ENCODE data around the gene SFSWAP.
"Not testable (repeated sequence)": the region's sequence is repeated elsewhere in the genome, so short reads cannot be mapped to it uniquely, and the experiment has no call there.

SFSWAP gene

DNA sequence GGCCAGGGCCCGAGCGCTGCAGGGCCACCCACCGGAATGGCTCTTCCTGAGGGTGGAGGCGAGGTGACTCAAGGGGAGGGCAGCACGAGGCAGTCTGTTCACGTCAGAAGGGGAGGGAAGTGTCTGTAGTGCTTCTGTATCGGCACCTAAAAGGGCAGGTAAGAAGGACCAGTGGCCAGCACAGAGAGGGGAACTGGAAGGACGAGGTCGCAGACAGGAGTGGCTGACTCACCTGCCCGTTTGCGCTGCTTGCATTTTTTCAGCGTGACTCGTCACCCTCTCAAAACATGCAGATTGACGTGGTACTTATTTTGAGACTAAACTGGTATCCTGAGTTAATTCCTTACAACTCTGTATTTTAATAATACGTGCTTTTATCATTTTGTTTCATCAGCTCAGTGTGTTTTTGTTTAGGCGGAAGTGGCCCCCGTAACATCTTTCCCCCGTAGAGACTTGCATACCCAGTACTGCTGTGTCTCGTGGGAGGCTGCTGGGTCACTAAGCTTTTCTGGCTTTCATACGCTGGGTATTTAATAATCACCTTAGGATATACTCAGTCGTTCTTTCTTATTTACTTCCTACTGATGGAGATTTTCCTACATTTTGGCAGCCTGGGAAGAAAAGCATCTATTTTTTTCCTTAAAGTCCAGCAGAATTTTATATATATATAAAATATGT, 26.4 kb downstream of the SFSWAP start:
- no peak for DNase-seq

DNA sequence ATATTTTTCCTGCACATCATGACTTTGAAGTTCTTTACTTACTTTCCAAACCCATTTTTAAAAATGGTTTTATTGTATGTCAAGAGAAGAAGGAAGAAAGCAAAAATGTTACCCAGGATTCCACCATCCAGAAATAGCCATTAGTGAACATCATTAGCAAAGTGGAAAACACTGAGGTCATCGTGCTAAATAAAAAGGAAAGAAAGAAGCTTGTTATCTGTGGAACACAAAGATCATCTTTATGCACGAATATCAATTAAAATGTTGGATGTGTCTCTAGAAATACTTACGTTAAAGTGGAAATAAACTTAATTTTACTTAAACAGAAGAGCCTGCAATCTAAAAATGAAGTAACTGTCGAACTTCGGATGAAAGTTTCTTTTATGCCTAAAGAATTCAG, 27.3 kb downstream of the SFSWAP start:
- no peak for DNase-seq

DNA sequence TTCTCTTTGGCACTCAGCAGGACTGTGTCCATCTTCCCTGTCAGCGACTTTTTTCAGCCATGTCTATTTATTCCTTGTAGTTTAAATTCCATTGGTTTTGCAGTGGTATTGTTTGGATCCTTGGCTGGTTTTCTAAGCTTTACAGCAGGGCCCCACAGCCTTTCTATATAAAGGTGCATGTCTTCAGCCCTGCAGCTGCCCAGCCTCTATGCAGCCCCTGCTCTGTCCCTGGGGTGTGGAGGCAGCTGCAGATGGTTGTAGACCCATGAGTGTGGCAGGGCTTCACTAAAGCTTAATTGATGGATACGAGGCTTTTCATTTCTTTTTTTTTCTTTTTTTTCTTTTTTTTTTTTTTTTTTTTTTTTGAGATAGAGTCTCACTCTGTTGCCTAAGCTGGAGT, 29.7 kb downstream of the SFSWAP start:
- no peak for DNase-seq

DNA sequence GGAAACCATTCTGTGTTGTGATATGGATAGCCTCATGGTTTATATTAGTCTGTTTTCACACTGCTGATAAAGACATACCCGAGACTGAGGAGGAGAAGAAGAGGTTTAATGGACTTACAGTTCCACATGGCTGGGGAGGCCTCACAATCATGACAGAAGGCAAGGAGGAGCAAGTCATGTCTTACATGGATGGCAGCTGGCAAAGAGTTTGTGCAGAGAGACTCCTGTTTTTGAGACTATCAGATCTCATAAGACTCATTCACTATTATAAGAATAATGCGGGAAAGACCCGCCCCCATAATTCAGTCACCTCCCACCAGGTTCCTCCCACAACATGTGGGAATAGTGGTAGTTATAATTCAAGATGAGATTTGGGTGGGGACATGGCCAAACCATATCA, 31.9 kb downstream of the SFSWAP start:
- peak; percentile 7 for DNase-seq

DNA sequence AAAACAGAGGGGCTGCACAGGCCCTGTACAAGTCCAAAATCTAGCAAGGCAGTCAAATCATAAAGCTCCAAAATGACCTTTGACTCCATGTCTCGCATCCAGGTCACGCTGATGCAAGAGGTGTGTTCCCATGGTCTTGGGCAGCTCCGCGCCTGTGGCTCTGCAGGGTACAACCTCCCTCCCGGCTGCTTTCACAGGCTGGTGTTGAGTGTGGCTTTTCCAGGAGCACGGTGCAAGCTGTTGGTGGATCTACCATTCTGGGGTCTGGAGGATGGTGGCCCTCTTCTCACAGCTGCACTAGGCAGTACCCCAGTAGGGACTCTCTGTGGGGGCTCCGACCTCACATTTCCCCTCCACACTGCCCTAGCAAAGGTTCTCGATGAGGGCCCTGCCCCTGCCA, 32.5 kb downstream of the SFSWAP start:
- peak; percentile 26 for DNase-seq

DNA sequence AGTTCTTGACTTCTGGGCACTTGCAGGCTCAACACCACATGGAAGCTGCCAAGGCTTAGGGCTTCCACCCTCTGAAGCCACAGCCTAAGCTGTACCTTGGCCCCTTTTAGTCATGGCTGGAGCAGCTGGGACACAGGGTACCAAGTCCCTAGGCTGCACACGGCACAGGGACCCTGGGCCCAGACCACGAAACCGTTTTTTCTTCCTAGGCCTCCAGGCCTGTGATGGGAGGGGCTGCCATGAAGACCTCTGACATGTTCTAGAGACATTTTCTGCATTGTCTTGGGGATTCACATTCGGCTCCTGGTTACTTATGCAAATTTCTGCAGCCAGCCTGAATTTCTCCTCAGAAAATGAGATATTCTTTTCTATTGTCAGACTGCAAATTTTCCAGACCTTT, 33.0 kb downstream of the SFSWAP start:
- peak; percentile 34 for DNase-seq

DNA sequence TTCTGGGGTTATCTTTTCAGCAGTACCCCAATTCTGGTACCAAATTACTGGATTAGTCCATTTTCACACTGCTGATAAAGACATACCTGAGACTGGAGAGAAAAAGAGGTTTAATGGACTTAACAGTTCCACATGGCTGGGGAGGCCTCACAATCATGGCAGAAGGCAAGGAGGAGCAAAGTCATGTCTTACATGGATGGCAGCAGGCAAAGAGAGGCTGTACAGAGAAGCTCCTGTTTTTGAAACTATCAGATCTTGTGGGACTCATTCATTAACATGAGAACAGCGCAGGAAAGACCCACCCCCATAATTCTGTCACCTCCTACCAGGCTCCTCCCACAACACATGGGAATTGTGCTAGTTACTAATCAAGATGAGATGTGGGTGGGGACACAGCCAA, 33.8 kb downstream of the SFSWAP start:
- DNase-seq: not testable (repeated sequence)

DNA sequence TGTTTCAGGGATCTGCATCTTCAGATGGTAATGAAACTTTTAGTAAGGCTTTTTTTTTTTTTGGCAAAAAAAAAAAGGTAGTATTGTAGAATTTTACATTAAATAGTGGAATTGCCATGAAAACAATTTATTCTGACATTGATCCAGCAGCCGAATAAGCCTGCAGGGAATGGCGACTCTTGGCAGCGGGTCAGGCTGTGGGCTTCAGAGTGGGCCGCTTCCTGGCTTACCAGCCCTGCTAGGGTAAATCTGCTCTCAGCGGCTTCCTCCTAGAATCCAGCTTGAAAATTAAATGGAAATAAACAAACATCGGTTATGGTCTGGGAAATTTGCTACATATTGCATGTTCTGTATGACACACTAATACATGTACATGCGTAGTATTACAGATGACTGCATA, 34.8 kb downstream of the SFSWAP start:
- no peak for DNase-seq

DNA sequence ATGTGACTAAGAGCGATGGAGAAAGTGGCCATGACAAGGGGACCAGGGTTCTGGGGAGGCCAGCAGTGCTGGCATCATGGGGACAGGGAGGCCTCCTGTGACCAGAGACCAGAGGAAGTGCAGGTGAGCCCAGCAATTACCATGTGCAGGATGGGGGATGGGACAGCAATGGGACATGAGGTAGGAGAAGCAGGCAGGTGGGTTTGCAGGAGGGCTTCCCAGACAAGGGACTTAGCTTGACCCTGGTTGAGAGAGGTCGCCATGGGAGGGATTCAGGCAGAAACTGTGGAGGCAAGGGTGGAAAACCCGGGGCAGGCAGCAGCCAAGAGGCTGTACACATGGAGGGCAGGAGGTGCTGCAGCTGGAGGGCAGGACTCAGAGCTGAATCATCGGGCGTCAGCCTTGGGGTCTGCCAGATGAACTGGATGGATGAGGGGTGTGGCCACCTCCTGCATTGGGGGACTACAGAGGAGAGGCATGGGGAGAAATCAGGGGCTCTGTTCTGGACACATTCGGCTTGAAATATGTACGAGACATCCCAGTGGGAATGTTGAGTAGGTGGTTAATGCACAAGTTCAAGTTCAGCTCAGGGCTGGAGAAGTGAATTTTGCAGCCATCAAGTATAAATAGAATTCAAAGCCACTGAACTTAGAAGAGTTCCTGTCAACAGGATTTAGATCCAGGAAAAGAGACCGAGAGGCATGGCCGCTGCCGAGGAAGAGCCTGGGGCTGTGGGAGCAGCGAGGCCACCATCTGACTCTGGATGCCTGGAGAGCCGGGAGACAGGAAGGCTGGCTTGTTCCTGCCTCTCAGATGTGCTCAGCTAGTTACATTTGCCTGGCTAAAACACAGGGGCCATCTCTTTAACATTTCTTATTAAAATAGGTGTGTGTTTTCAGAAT, 36.6 kb downstream of the SFSWAP start:
- DNase-seq: no peak

DNA sequence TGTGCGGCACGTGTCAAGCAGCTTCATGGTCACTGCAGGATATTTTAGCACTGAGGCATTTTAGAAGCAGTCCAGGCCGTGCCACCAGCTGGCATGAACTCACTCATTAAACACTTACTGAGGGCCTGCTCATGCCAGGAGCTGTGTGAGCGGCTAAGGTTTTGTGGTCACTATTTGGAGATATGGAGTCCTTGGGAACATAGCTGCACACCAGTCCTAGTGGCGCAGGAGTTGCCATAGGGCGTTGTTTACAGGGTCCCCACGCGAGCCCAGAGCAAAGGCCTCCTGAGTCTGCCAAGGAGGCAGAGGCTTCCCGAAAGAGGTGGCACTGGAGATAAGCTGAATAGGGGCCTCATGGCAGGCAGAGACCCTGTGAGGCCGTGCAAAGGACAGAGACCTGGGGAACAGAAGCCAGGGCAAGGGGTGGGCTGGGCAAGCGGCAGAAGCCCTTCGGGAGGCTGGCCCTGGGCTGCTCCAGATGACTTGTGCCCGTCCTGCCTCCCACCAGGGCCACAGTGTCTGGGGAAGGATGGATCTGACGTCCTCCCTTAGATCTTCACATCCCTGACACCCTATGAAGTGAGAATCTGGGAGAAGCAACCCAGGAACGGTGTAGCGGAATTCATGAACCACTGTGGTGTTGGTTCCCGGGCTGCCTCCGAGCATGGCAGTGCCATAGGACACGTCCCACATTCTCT, 38.9 kb downstream of the SFSWAP start:
- DNase-seq: peak; percentile 30

DNA sequence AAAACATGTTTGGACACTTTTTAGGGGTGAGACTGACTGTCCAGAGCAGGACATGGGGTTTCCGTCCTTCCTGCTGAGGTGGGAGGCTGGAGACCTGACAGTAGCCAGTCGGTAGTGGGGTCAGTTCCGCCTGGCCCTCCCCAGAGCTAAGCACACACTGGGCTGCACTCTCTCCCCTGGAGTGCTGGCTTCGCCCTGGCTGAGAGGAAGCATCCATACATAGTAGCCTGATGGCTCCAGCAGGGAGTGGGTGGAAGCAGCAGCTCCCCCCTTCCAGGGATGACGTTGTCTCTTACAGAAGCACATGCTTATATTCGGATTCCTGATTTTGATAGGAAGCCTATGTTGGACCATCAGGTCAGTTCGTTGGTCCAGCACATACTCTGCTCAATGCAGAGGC, 40.4 kb downstream of the SFSWAP start:
- DNase-seq: peak; percentile 20

DNA sequence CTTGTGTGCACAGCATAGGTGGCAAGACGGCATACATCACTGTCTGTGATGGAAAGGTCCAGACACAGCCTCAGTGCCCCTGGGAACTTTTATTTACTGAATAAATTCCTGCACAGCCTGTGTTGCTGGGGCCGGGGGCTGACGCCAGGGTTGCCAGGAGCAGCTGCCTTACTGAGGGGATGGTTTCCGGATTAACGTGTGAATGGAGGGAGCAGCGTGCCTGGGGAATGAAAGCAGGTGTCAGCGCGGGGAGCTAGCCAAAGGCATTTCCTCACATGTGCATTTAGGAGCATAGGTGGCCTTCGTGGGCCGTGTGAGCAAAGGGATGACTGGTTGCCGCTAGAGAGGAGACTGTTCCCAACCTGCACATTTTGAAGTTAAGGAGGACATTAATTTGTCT, 41.6 kb downstream of the SFSWAP start:
- DNase-seq: no peak

DNA sequence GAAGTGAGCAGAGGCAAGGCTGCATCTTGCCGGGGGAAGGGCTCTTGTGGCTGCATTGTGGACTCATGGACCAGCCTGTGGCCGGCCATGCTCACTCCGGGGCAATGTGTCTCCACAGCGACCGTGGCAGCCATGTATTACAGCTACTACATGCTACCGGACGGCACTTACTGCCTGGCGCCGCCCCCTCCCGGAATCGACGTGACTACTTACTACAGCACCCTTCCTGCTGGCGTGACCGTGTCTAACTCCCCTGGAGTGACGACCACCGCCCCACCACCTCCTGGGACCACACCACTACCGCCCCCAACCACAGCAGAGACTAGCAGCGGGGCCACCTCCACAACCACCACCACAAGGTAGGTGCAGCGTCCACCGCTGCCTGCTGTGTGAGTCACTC, 42.1 kb downstream of the SFSWAP start:
- no peak for DNase-seq

DNA sequence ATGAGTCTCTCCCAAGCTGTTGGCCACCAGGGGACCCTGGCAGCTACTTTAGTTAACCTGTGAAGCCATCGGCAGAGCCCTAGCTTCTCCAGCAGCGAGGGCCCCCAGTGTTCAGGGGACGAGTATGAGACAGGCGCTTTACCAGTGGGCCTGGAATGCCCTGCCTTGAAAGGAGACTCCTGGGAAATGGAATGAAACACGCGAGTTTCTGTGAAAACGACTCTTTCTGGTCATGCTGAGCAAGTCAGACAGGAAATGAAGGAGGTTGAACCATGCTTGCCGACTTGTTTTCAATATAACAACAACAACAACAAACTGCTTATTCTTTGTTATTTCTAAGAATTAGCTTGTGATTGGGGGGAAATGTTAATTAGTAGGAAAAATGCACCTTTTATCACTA, 42.9 kb downstream of the SFSWAP start:
- no peak for DNase-seq

DNA sequence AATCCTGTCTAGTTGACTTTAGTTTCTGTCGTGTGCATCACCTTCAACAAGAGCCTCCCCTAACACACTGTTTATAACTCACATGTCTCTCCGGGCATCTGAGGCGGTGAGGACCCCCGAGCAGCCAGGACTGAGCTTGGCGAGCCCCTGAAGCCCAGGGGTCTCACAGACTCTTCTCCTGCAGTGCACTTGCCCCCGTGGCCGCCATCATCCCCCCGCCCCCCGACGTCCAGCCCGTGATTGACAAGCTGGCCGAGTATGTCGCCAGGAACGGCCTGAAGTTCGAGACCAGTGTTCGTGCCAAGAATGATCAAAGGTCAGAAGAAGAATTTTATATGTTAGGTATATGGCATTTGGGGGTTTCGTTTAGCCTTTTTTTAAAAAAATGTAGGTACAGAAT, 43.3 kb downstream of the SFSWAP start:
- no peak for DNase-seq

DNA sequence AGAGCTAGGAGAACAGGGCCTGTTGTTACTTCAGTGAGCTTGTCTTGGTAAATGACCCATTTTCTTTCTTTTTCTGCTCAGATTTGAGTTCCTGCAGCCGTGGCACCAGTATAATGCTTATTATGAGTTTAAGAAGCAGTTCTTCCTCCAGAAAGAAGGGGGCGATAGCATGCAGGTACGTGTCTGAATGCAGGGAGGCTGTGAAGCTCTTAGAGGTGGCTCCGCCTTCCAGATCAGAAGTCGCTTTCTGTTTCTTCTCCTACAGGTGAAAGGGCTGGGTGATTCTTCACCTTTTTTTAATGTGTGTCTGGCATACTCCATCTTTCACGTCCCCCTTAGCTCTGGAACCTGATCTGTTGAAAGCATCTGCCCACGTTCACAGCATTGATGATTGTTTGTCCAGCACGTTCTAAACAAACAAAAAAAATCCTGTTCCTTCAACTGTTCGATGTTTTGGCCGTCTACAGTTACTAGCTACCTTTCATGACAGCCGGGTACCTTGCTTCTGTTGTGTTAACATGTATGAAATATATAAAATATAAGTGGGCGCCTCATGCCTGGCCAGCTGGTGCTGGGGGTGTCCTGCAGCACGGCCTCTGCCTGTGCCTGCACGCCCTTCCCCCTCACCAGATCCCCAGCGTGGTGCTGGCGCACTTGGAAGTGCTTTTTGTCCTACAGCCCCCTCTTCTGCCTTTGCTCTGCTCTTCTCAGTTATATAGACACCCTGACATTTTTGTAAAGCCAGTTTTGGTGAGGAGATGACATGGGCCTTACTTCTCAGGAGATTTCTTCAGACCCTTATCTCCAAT, 44.6 kb downstream of the SFSWAP start:
- DNase-seq: no peak

DNA sequence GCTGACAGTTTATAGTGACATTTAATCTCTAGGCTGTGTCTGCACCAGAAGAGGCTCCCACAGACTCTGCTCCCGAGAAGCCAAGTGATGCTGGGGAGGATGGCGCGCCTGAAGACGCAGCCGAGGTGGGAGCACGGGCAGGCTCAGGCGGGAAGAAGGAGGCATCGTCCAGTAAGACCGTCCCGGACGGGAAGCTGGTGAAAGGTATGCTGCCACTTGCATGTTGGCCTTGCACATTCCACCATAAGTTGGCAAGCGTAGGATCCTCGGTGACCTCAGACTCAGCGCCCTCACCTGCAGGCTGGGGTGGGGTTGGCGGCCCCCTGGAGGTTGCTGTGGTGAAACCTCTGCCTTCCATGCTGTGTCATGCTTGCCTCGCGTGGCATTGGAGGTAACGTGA, 45.6 kb downstream of the SFSWAP start:
- DNase-seq: no peak

DNA sequence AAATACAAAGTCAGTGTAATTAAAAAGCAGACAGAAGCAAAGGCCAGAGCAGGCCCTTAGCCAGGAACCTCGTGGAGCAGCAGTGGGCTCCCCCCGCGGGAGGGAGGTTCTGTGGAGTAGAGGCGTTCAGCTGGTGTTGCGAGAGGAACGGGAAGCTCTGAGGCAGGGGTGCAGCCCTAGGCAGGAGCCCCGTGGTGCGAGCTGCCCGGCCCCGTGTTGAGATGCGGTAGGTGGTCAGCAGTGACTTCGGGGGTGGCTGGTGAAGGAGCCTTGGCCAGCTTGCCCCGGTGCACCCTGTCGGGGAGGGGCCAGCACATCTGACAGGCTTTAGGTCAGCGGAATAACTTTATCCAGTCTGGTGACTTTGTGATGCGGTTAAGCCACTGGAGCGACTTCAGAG, 46.2 kb downstream of the SFSWAP start:
- DNase-seq: no peak

DNA sequence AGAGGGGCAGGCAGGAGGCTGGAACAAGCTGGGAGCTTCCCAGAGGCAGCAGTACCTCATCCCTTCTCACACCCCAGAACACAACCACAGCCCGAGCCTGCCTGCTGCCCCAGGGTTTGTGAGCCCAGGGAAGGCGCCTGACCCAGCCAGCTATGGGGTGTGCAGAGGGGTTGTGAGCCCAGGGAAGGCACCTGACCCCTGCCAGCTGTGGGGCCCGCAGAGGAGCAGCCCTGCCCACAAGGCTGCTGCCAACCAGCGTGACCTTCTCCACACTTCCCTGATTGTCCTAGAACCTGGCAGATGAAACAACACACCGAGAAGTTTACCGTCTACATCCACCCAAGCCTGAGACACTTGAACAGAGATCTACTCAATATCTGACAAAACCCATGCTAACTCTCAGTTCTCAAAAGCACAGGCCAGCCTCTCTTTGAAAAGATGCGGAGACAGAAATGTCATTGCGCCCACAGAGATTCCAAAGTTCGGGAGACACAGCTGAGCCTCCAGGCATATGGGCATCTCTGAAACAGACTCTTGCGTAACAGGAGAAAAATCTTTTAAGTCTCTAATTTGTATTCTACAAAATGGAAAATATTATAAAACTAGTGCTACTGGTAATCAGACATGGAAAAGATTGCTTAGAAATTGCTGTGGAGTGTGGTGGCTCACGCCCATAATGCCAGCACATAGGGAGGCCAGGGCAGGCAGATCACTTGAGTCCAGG, 47.3 kb downstream of the SFSWAP start:
- no peak for DNase-seq

DNA sequence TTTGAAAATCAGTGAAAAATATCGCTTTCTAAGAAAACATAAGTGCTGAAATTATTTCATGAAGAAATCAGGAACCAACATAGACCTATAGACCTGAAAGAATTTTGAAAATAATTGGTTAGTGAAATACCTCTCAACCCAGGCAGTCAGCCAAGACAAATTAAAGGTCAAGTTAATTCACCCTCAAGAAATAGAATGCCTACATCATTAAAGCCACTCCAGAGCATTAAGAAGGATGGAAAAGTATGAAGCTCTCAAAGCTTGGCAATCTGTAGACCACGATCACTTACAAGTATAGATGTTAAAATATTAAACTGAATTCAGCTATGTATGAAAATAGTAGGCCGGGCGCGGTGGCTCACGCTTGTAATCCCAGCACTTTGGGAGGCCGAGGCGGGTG, 48.3 kb downstream of the SFSWAP start:
- no peak for DNase-seq

DNA sequence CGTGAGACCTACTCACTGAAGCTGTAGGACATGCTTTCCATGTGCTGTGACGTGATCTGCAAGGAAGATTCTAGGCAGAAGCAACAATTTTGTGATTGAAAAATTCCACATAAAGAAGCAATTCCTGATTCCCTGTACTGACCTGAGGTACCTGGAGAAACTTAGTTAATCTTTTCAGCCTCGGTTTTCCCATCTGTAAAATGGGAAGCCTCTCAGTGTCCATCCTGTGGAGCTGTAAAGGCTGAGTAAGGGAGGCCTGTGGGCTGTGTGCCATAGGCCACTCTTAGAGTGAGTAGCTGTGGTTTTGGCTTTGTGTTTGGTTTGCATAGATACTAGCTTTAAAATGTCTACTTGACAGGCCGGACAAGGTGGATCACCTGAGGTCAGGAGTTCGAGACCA, 50.7 kb downstream of the SFSWAP start:
- no peak for DNase-seq

DNA sequence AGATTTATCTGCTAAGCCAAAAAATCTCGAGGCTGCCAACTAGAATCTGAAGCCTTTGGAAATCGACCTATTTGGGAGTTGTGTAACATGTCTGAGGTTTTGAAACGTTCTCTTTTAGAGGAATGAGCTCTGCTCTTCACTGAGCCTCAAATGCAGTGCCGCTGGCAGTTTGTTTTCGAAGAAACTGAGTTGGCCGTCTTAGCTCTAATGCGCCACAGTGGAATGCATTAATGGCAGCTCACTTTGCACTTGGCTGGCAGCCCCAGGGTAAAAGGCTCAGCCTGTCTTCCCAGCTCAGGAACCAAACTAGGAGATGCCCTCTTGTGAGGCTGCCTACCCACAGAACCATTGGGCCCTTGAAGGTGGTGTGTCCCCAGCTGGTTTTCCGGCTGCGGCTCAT, 53.8 kb downstream of the SFSWAP start:
- no peak for DNase-seq
